OCI-LY1 (cell line): ENCODE data around the gene TMEM150C.

Source experiments
- H2AFZ ChIP-seq: fragments of 200-600 bp; sonication (generic), shearing (Covaris generic); 2 replicates; pipeline ENCODE4 v1.6.0; 2014; ENCODE audit warnings: antibody characterized with exemption, mild to moderate bottlenecking, low read length
- H3F3A ChIP-seq: fragments of 200-600 bp; sonication (generic), shearing (Covaris generic); 2 replicates; pipeline ENCODE4 v1.6.0; 2014; ENCODE audit warnings: mild to moderate bottlenecking, antibody characterized with exemption, low read length, moderate library complexity; ENCODE audit not compliant: insufficient read depth
- H3K27ac ChIP-seq: fragments of 200-600 bp; sonication (generic); 2 replicates; pipeline ENCODE4 v1.5.1; 2014; ENCODE audit warnings: low read length, mixed run types, mild to moderate bottlenecking, low read depth; ENCODE audit not compliant: poor library complexity, severe bottlenecking
- H3K27me3 ChIP-seq: fragments of 200-600 bp; sonication (generic); 2 replicates; pipeline ENCODE4 v1.6.0; 2014; ENCODE audit warnings: antibody characterized with exemption, mild to moderate bottlenecking, low read length, moderate library complexity; ENCODE audit not compliant: insufficient read depth
- H3K36me3 ChIP-seq: fragments of 200-600 bp; sonication (generic); 2 replicates; pipeline ENCODE4 v1.6.1; 2014; ENCODE audit warnings: mild to moderate bottlenecking, antibody characterized with exemption, low read length, moderate library complexity, mixed read lengths; ENCODE audit not compliant: insufficient read depth
- H3K4me1 ChIP-seq: fragments of 200-600 bp; sonication (generic); 2 replicates; pipeline ENCODE4 v1.5.1; 2014; ENCODE audit warnings: mild to moderate bottlenecking, low read length, moderate library complexity; ENCODE audit not compliant: insufficient read depth, severe bottlenecking
- H3K4me2 ChIP-seq: fragments of 200-600 bp; sonication (generic), shearing (Covaris generic); 2 replicates; pipeline ENCODE4 v1.6.1; 2014; ENCODE audit warnings: low read length
- H3K4me3 ChIP-seq: fragments of 200-600 bp; sonication (generic); 2 replicates; pipeline ENCODE4 v1.5.1; 2014; ENCODE audit warnings: low read length, low read depth, mild to moderate bottlenecking, mixed read lengths; ENCODE audit not compliant: poor library complexity, severe bottlenecking
- H3K79me2 ChIP-seq: fragments of 200-600 bp; shearing (Covaris generic); 2 replicates; pipeline ENCODE4 v1.6.1; 2016; ENCODE audit warnings: mixed run types, low read length, mixed read lengths; ENCODE audit not compliant: insufficient read depth
- H3K9ac ChIP-seq: fragments of 200-600 bp; sonication (generic), shearing (Covaris generic); 2 replicates; pipeline ENCODE4 v1.6.1; 2014; ENCODE audit warnings: mild to moderate bottlenecking, low read length, mixed read lengths
- H3K9me2 ChIP-seq: fragments of 200-600 bp; sonication (generic), shearing (Covaris generic); 2 replicates; pipeline ENCODE4 v1.6.1; 2014; ENCODE audit warnings: low read depth, mild to moderate bottlenecking, low read length, mixed read lengths
- H3K9me3 ChIP-seq: fragments of 200-600 bp; shearing (Covaris generic); 2 replicates; pipeline ENCODE4 v1.6.1; 2014; ENCODE audit warnings: low read length, mixed read lengths
- H4K20me1 ChIP-seq: fragments of 200-600 bp; sonication (generic), shearing (Covaris generic); 2 replicates; pipeline ENCODE4 v1.6.0; 2016; ENCODE audit warnings: mild to moderate bottlenecking, low read length; ENCODE audit not compliant: insufficient read depth
- EZH2 ChIP-seq: fragments of 200-600 bp; sonication (generic), shearing (Covaris generic); IDR thresholded peaks from 2 replicates; pipeline ENCODE4 v1.8.0; 2017; ENCODE audit warnings: borderline replicate concordance, mixed run types, mild to moderate bottlenecking, antibody characterized with exemption, low read length, moderate library complexity, mixed read lengths
- TF ChIP-seq, protein P1 (sequence below): fragments of 200-600 bp; sonication (generic), shearing (Covaris generic); IDR thresholded peaks from 2 replicates; pipeline ENCODE4 v1.5.1; 2017; ENCODE audit warnings: mild to moderate bottlenecking, antibody characterized with exemption, low read length, moderate library complexity, mixed read lengths

TMEM150C gene

DNA sequence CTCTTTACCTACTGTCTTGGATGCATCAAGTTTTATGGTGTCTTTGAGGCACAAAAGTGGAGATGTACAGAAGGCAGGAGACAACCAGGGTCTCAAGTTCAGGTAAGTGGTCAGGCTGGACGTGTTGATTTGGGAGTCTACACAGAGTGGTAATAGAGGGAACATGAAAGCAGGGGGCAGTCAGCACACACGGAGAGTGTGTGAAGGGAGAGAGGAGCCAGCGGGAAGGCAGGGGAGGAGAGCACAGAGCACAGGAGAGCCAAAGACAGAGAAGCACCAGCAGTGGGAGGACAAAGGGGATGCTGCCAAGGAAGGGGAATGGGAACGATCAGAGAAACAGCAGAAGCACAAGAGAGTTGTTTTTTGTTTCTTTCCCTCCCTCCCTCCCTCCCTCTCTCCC, 32.9 kb downstream of the TMEM150C start:
- no peaks in the 10 kb centered on the region for H3F3A ChIP-seq
- no peak overlapping the region for H3K9ac ChIP-seq
- H3K4me1 ChIP-seq: no peaks in the 10 kb centered on the region
- no peak overlapping the region for H2AFZ ChIP-seq
- H3K27ac ChIP-seq: no peak overlapping the region
- H3K4me3 ChIP-seq: no peak overlapping the region
- TF ChIP-seq, protein P1, sequence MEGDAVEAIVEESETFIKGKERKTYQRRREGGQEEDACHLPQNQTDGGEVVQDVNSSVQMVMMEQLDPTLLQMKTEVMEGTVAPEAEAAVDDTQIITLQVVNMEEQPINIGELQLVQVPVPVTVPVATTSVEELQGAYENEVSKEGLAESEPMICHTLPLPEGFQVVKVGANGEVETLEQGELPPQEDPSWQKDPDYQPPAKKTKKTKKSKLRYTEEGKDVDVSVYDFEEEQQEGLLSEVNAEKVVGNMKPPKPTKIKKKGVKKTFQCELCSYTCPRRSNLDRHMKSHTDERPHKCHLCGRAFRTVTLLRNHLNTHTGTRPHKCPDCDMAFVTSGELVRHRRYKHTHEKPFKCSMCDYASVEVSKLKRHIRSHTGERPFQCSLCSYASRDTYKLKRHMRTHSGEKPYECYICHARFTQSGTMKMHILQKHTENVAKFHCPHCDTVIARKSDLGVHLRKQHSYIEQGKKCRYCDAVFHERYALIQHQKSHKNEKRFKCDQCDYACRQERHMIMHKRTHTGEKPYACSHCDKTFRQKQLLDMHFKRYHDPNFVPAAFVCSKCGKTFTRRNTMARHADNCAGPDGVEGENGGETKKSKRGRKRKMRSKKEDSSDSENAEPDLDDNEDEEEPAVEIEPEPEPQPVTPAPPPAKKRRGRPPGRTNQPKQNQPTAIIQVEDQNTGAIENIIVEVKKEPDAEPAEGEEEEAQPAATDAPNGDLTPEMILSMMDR: no peak
- no peak for TF ChIP-seq EZH2
- H3K9me2 ChIP-seq: no peaks in the 10 kb centered on the region
- H3K9me3 ChIP-seq: no peaks in the 10 kb centered on the region
- no peak overlapping the region for H3K4me2 ChIP-seq
- no peaks in the 10 kb centered on the region for H3K79me2 ChIP-seq
- no peaks in the 10 kb centered on the region for H4K20me1 ChIP-seq
- no peaks in the 10 kb centered on the region for H3K36me3 ChIP-seq
- no peaks in the 10 kb centered on the region for H3K27me3 ChIP-seq

DNA sequence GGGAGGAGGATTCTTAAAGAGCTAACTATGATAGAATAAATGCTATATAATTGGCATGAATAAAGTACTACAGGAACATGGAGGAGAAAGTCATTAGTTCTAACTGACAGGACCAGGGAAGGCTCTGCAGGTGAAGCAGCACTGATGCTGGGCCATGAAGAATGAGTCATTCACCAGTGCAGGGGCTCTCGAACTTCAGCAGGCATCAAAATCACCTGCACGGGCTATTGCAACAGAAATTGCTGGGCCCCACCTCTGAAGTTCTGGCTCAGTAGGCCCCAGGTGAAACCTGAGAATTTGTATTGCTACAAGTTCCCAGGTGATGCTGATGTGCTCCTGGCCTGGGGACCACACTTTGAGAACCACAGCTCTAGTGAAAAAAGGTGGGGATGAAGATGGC, 33.7 kb downstream of the TMEM150C start:
- Histone ChIP-seq H3F3A (no peaks in the 10 kb centered on the region), H4K20me1 (no peaks in the 10 kb centered on the region), H3K79me2 (no peaks in the 10 kb centered on the region), H3K9ac (no peak overlapping the region), H3K9me3 (no peaks in the 10 kb centered on the region), H3K9me2 (no peaks in the 10 kb centered on the region), H3K36me3 (no peaks in the 10 kb centered on the region), H3K4me3 (no peak overlapping the region), H2AFZ (no peak overlapping the region), H3K27ac (no peak overlapping the region), H3K27me3 (no peaks in the 10 kb centered on the region), H3K4me1 (no peaks in the 10 kb centered on the region), H3K4me2 (no peak overlapping the region)
- TF ChIP-seq, protein P1: no peak
- no peak for TF ChIP-seq EZH2

DNA sequence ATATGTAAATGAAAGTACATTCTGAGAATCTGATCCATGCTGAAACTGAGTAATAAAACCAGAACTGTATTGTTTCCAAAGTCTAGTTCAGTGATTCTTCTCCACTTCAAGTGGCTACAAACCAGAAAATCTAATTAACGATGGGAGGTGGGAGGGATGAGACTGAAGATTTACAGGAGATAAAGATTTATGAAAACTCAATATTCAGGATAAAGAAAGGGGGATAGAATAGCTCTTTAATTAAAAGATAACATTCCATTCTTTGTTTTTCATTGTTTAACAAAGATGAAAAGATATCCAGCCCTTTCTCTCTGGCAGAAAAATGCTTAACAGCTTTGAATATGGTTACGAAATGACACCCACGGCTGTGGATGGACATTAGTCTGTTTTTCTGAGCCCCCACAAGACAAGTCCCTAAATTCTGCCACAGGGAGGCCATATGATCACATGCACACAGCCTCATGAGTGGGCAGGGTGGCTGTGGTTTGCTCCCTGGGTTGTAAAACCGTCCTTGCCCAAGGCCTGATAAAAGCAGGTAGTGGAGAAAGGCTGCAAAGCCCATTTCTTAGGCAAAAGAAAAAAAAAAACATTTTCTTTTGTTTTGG, 36.4 kb downstream of the TMEM150C start:
- Histone ChIP-seq H3K36me3 (no peaks in the 10 kb centered on the region), H3K9me2 (no peaks in the 10 kb centered on the region), H3K4me3 (no peak overlapping the region), H4K20me1 (no peaks in the 10 kb centered on the region), H3K79me2 (no peaks in the 10 kb centered on the region), H3K27ac (no peak overlapping the region), H3K4me1 (no peaks in the 10 kb centered on the region), H3K9me3 (no peaks in the 10 kb centered on the region), H3K9ac (no peak overlapping the region), H3K27me3 (no peaks in the 10 kb centered on the region), H2AFZ (no peak overlapping the region), H3K4me2 (no peak overlapping the region), H3F3A (no peaks in the 10 kb centered on the region)
- TF ChIP-seq, protein P1: no peak
- no peak for TF ChIP-seq EZH2
